K562 (cell line): Measurements from ENCODE around the gene UBE3B. TPM values are rescaled to one million over a fixed set of nuclear protein-coding genes. Genes with fewer than 3 reads are reported as not detected.

Experiments used
- BMI1 ChIP-seq: fragments of 150-350 bp; IDR thresholded peaks from 2 replicates; pipeline ENCODE4 v1.6.1; 2014; ENCODE audit warnings: low read length
- CREBBP ChIP-seq: IDR thresholded peaks from one replicate; pipeline ENCODE4 v1.6.1; 2012; ENCODE audit warnings: low read depth, mild to moderate bottlenecking, control low read depth, inconsistent platforms, low read length
- CXXC5 ChIP-seq: fragments of 250-450 bp; sonication (Bioruptor Pico); IDR thresholded peaks from 2 replicates; pipeline ENCODE4 v1.8.0; 2022; ENCODE audit warnings: inconsistent platforms, mild to moderate bottlenecking, moderate library complexity
- E2F1 ChIP-seq: sonication (generic); formaldehyde crosslinking; IDR thresholded peaks from 2 replicates; pipeline ENCODE4 v1.8.1; 2023; ENCODE audit warnings: mild to moderate bottlenecking, missing genetic modification reagents, moderate library complexity
- ELF4 ChIP-seq: fragments of 450-650 bp; formaldehyde crosslinking; IDR thresholded peaks from 2 replicates; pipeline ENCODE4 v1.4.0; 2022; ENCODE audit warnings: missing genetic modification characterization
- ESRRA ChIP-seq: fragments of 450-650 bp; IDR thresholded peaks from 2 replicates; pipeline ENCODE4 v1.6.1; 2014; ENCODE audit warnings: low read depth, mild to moderate bottlenecking, moderate library complexity, borderline replicate concordance
- GTF3C2 ChIP-seq: IDR thresholded peaks from 3 replicates; pipeline ENCODE4 v1.6.1; 2011; ENCODE audit warnings: borderline replicate concordance, mild to moderate bottlenecking, moderate library complexity; ENCODE audit not compliant: insufficient read length; ENCODE audit errors: extremely low read depth
- MAX ChIP-seq: sonication (generic); formaldehyde crosslinking; IDR thresholded peaks from 2 replicates; pipeline ENCODE4 v1.9.0; 2022; ENCODE audit warnings: mild to moderate bottlenecking, missing genetic modification reagents
- NCOA1 ChIP-seq: fragments of 450-650 bp; IDR thresholded peaks from 2 replicates; pipeline ENCODE4 v1.6.1; 2016; ENCODE audit warnings: low read depth
- NFIC ChIP-seq: fragments of 450-650 bp; IDR thresholded peaks from 2 replicates; pipeline ENCODE4 v1.6.1; 2017; ENCODE audit warnings: mild to moderate bottlenecking, inconsistent platforms
- RCOR1 ChIP-seq, 2 experiments: IDR thresholded peaks; 2 replicates each; pipeline ENCODE4 v1.6.1; 2012; ENCODE audit warnings: low read depth in 2 of 2, low read length in 2 of 2, borderline replicate concordance in 1 of 2, improper control_type of control experiment in 1 of 2
- SMAD2 ChIP-seq: fragments of 150-350 bp; IDR thresholded peaks from 2 replicates; pipeline ENCODE4 v1.6.1; 2014; ENCODE audit warnings: low read depth, mild to moderate bottlenecking, low read length
- SMAD3 ChIP-seq: fragments of 450-650 bp; formaldehyde crosslinking; conservative IDR thresholded peaks from 2 replicates; pipeline ENCODE4 v1.4.0; 2020; ENCODE audit warnings: mild to moderate bottlenecking
- SMAD4 ChIP-seq: fragments of 250-450 bp; sonication (Bioruptor Pico); conservative IDR thresholded peaks from 2 replicates; pipeline ENCODE4 v1.8.0; 2021; ENCODE audit warnings: inconsistent platforms, mild to moderate bottlenecking, moderate library complexity
- SRSF7 ChIP-seq: fragments of 200-400 bp; formaldehyde crosslinking; optimal IDR thresholded peaks from 2 replicates; pipeline ENCODE3; 2017; ENCODE audit warnings: mild to moderate bottlenecking, low read depth, low read length
- XRCC3 ChIP-seq: fragments of 450-650 bp; IDR thresholded peaks from 2 replicates; pipeline ENCODE4 v1.6.1; 2017; ENCODE audit warnings: mild to moderate bottlenecking, moderate library complexity
- ZBTB33 ChIP-seq: sonication (generic); formaldehyde crosslinking; IDR thresholded peaks from 2 replicates; pipeline ENCODE4 v1.8.1; 2023; ENCODE audit warnings: mild to moderate bottlenecking, missing genetic modification reagents
- ZNF431 ChIP-seq: sonication (generic); formaldehyde crosslinking; IDR thresholded peaks from 2 replicates; pipeline ENCODE4 v1.8.0; 2022; ENCODE audit warnings: mild to moderate bottlenecking, missing genetic modification reagents
- ZNF583 ChIP-seq: fragments of 250-450 bp; sonication (Bioruptor Pico); IDR thresholded peaks from 2 replicates; pipeline ENCODE4 v1.4.0; 2020
- ZNF644 ChIP-seq: fragments of 200-800 bp; sonication (Bioruptor generic); IDR thresholded peaks from 2 replicates; pipeline ENCODE4 v1.6.1; 2016; ENCODE audit warnings: low read depth, missing genetic modification characterization, missing compliant biosample characterization
- polyA plus RNA-seq, 8 experiments: library from polyadenylated mRNA; depleted of rRNA in 4 of 8; stranded (reverse) in 5 of 8; unstranded in 3 of 8; fragments of >200 nt; fragmentation: Nextera tagmentation in 2 of 8; fragmentation: Illumina TruSeq in 1 of 8; extraction: Ambion mirVana in 2 of 8; extraction: Trizol in 1 of 8; gene quantifications; 2 replicates each; pipeline versions ENCODE4 v1.2.1 to v1.2.3, GENCODE V29; 2011 to 2014; ENCODE audit warnings: inconsistent platforms in 1 of 8, missing spikeins in 1 of 8
- total RNA-seq, 7 experiments: library from RNA; depleted of rRNA in 6 of 7; stranded (reverse); fragments of >200 nt in 6 of 7; fragmentation: Illumina TruSeq in 2 of 7; extraction: Trizol in 2 of 7; gene quantifications; 2 replicates each; pipeline versions ENCODE4 v1.2.1 to v1.2.3, GENCODE V29; 2011 to 2021; ENCODE audit warnings: low replicate concordance in 1 of 7

The UBE3B gene
- total and polyA plus RNA-seq, 9 of the 15 experiments (the other 6 are each of a cell fraction or from before 2014, with no cell fraction given), result 7.6 to 23.6 (median 15.5) TPM

GRCh38 chr12:109573029-109573913, 95.8 kb downstream of the UBE3B start, which contains the start of the genes MMAB and MVK (continued):
- peak; percentile 94 for TF ChIP-seq ESRRA
- no peak for TF ChIP-seq XRCC3
- TF ChIP-seq SRSF7, result no peak
- TF ChIP-seq BMI1, result peak; percentile 85
- TF ChIP-seq SMAD4 (CRISPR knock-in tag), result peak; percentile 66; the same call in 1 of the 2 replicates
- TF ChIP-seq SMAD3 (CRISPR knock-in tag), result peak; percentile 58; the same call in 1 of the 2 replicates
- peak; percentile 73 for TF ChIP-seq ZBTB33 (CRISPR knock-in tag)
- TF ChIP-seq GTF3C2, result no peak
- TF ChIP-seq RCOR1 (IDR thresholded peaks at IDR 0.05; ENCODE audit: borderline replicate concordance in 1 of 2, low read depth in 2 of 2, low read length in 2 of 2), result peak in 1 of 2 experiments; percentile 82; a peak in 2 of 4 replicates
- peak; percentile 76 for TF ChIP-seq NFIC
- no peak for TF ChIP-seq ZNF431 (CRISPR knock-in tag)
- peak; percentile 21; the same call in 1 of the 2 replicates for TF ChIP-seq ZNF583
- peak; percentile 99 for TF ChIP-seq MAX
- TF ChIP-seq NCOA1, result peak; percentile 100
- TF ChIP-seq CREBBP, result no peak
- 0 out of 2 replicates have a peak, but pooled peaks have one; percentile 16 for TF ChIP-seq ELF4 (CRISPR knock-in tag)
- no peak for TF ChIP-seq SMAD2
- TF ChIP-seq CXXC5, result peak; percentile 99
- TF ChIP-seq E2F1 (CRISPR knock-in tag), result peak; percentile 69
- no peak for TF ChIP-seq ZNF644 (tag)
